ENCODE results near the gene MRPL14. TPM values are rescaled to one million over a fixed set of nuclear protein-coding genes. Genes with fewer than 3 reads are reported as not detected.

The MRPL14 gene
- total RNA-seq, 2 experiments from 2014 or later = 10.4 to 11.5 TPM

DNA sequence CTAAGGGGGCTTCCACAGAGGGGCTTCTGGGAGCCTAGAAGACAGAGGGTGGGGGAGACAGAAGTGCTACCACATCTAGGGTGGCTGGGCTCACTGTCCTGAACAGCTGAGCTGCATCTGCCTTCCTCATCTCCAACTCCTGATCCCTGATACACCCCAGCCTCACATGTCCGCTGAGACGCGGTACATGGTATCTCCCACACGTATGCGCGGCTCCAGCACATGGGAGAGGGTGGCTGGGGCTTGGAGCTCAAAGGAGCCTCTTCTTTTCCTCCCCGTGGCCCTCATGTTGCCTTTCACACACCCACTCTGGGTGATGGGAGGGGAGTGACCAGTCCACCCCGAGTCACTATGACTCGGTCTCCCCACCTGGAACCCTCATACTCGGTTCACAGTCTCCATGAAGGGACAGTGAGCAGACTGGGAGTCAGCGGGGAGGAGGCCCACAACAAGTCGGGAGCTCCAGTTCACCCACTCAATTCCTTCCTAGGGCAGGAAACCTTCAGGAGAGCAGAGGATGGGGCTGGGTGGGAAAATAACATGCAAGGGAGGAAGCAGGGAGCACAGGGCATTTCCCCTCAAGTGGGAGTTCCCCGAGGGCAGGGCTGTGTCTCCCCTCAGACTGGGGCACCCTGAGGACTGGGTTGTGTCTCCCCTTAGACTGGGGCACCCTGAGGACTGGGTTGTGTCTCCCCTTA lies 61.7 kb downstream of the MRPL14 start:
- H3K4me3 ChIP-seq (ENCODE audit: low read length) = no peak overlapping the region
- H3K4me1 ChIP-seq (ENCODE audit: insufficient read depth, low read length) = peaks cover 6% of the 10 kb centered on the region
- ATAC-seq (ENCODE audit: poor library complexity) (no peak), DNase-seq (no peak)
- Mint-ChIP-seq H3K9me3 (no peaks in the 10 kb centered on the region), H3K27me3 (no peaks in the 10 kb centered on the region), H3K27ac (no peak overlapping the region), H3K4me1 (ENCODE audit: low read depth) (no peaks in the 10 kb centered on the region), H3K36me3 (ENCODE audit: low read depth) (no peaks in the 10 kb centered on the region), H3K4me3 (no peak overlapping the region)
- H3K27ac ChIP-seq (ENCODE audit: low read depth in 1 of 2, low read length in 2 of 2) = no peak overlapping the region
- H3K36me3 ChIP-seq (ENCODE audit: insufficient read depth, low read length) = no peaks in the 10 kb centered on the region
- no peak for TF ChIP-seq CTCF (IDR thresholded peaks at IDR 0.05)
- intact Hi-C loops (cut with DNase I, micrococcal nuclease) = no loop called here
- no peaks in the 10 kb centered on the region for H3K27me3 ChIP-seq (ENCODE audit: control insufficient read depth in 1 of 2, insufficient read depth in 2 of 2, low read length in 2 of 2)
- ChIA-PET CTCF (no interaction called here), POLR2A (no interaction called here)
- H3K9me3 ChIP-seq (ENCODE audit: control insufficient read depth in 1 of 2, insufficient read depth in 1 of 2, low read length in 2 of 2) = no peaks in the 10 kb centered on the region

DNA sequence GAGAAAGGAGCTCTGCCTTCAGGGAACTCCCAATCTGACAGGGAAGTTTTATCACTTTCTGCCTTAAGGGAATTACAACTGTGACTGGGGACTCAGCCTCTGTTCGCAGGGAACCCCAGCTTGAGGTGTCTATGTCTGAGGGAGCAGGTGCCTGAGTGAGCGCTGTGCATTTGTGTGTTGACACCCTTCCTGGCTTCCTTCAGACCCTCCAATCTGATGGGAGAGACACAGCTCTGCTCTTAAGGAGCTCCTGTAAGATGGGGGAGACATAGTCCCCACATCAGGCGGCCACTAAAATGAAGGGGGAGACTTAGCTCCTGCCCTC lies 62.3 kb downstream of the MRPL14 start:
- Mint-ChIP-seq H3K27me3 (no peaks in the 10 kb centered on the region), H3K4me1 (ENCODE audit: low read depth) (no peaks in the 10 kb centered on the region), H3K27ac (no peak overlapping the region), H3K36me3 (ENCODE audit: low read depth) (no peaks in the 10 kb centered on the region), H3K4me3 (no peak overlapping the region), H3K9me3 (peaks cover 2% of the 10 kb centered on the region)
- Histone ChIP-seq H3K27me3 (ENCODE audit: control insufficient read depth in 1 of 2, insufficient read depth in 2 of 2, low read length in 2 of 2) (no peaks in the 10 kb centered on the region), H3K4me3 (ENCODE audit: low read length) (no peak overlapping the region), H3K9me3 (ENCODE audit: control insufficient read depth in 1 of 2, insufficient read depth in 1 of 2, low read length in 2 of 2) (peaks cover under 1 to 2% of the 10 kb centered on the region in 2 experiments), H3K36me3 (ENCODE audit: insufficient read depth, low read length) (no peaks in the 10 kb centered on the region), H3K27ac (ENCODE audit: low read depth in 1 of 2, low read length in 2 of 2) (no peak overlapping the region), H3K4me1 (ENCODE audit: insufficient read depth, low read length) (peaks cover 6% of the 10 kb centered on the region)
- TF ChIP-seq CTCF (IDR thresholded peaks at IDR 0.05) = no peak
- ChIA-PET POLR2A (no interaction called here), CTCF (no interaction called here)
- intact Hi-C loops (cut with DNase I, micrococcal nuclease) = no loop called here
- DNase-seq (no peak), ATAC-seq (ENCODE audit: poor library complexity) (no peak)

- Histone ChIP-seq H3K27me3 (ENCODE audit: control insufficient read depth in 1 of 2, insufficient read depth in 2 of 2, low read length in 2 of 2) (no peaks in the 10 kb centered on the region), H3K36me3 (ENCODE audit: insufficient read depth, low read length) (no peaks in the 10 kb centered on the region), H3K27ac (ENCODE audit: low read depth in 1 of 2, low read length in 2 of 2) (no peak overlapping the region), H3K4me1 (ENCODE audit: insufficient read depth, low read length) (peaks cover 6% of the 10 kb centered on the region), H3K4me3 (ENCODE audit: low read length) (no peak overlapping the region), H3K9me3 (ENCODE audit: control insufficient read depth in 1 of 2, insufficient read depth in 1 of 2, low read length in 2 of 2) (peaks cover 6 to 8% of the 10 kb centered on the region in 2 experiments)
- ChIA-PET POLR2A (interaction anchor here (2.1 kb wide), 1 partner anchor 9 kb away, joined by 5 read pairs; no protein-coding TSS in a partner anchor), CTCF (no interaction called here)
- no peak overlapping the region for H3K27ac Mint-ChIP-seq
- H3K9me3 Mint-ChIP-seq = peaks cover 2% of the 10 kb centered on the region
- no peaks in the 10 kb centered on the region for H3K27me3 Mint-ChIP-seq
- H3K4me1 Mint-ChIP-seq (ENCODE audit: low read depth) = no peaks in the 10 kb centered on the region
- H3K4me3 Mint-ChIP-seq = no peak overlapping the region
- TF ChIP-seq CTCF (IDR thresholded peaks at IDR 0.05) = no peak
- ATAC-seq (ENCODE audit: poor library complexity) (peak; percentile 32), DNase-seq (peak in 2 of 14 experiments; percentile 68 to 80)
- no peaks in the 10 kb centered on the region for H3K36me3 Mint-ChIP-seq (ENCODE audit: low read depth)
- intact Hi-C loops (cut with DNase I, micrococcal nuclease) = no loop called here
These were observed 62.9 kb downstream of the MRPL14 start for GRCh38 chr6:44064089-44064947.
